ENCODE measurements around the gene ZNF316. TPM values are rescaled to one million over a fixed set of nuclear protein-coding genes. Genes with fewer than 3 reads are reported as not detected.

ZNF316 gene
- 12.1 to 17.9 TPM (median 15.5 TPM) in 5 replicates for total RNA-seq (2022; extraction: Qiagen RNA extraction; ENCODE audit: low read depth)

GRCh38 chr7:6636741-6637543 is at the start of gene ZNF316:
Gene ZNF316 (plus strand): TSS chr7:6637318. CDS start chr7:6642410, 5,092 bp downstream.

GRCh38 chr7:6589829-6590644 is 47.1 kb upstream of the ZNF316 start, which contains the start of gene INTS15:
Gene INTS15 (plus strand): TSS chr7:6590021. CDS start chr7:6590284, 263 bp downstream.

GRCh38 chr7:6614953-6615722 is 22.0 kb upstream of the ZNF316 start, which contains the start of gene ZNF853:
Gene ZNF853 (plus strand): TSS chr7:6615610. CDS start chr7:6616175, 565 bp downstream.

Other genes with a start within 250 kb of the ZNF316 start
- 15.8 to 28.3 TPM (median 26.3 TPM) in 5 replicates for gene DAGLB, start 189.4 kb upstream of the ZNF316 start, total RNA-seq (2022; extraction: Qiagen RNA extraction; ENCODE audit: low read depth)
- gene KDELR2, start 153.2 kb upstream of the ZNF316 start, total RNA-seq (2022; extraction: Qiagen RNA extraction; ENCODE audit: low read depth), result 108 to 155 TPM (median 137 TPM) in 5 replicates
- gene GRID2IP, start 85.9 kb upstream of the ZNF316 start, total RNA-seq (2022; extraction: Qiagen RNA extraction; ENCODE audit: low read depth), result not detected in 5 replicates
- 41.2 to 54.0 TPM (median 46.9 TPM) in 5 replicates for gene ZDHHC4, start 59.9 kb upstream of the ZNF316 start, total RNA-seq (2022; extraction: Qiagen RNA extraction; ENCODE audit: low read depth)
- gene INTS15, start 47.3 kb upstream of the ZNF316 start, total RNA-seq (2022; extraction: Qiagen RNA extraction; ENCODE audit: low read depth), result 21.5 to 28.4 TPM (median 25.4 TPM) in 5 replicates
- gene ZNF853, start 21.7 kb upstream of the ZNF316 start, total RNA-seq (2022; extraction: Qiagen RNA extraction; ENCODE audit: low read depth), result 1.8 to 3.4 TPM (median 2.8 TPM) in 5 replicates
- gene ZNF12, start 69.6 kb downstream of the ZNF316 start, total RNA-seq (2022; extraction: Qiagen RNA extraction; ENCODE audit: low read depth), result 8.3 to 14.1 TPM (median 11.0 TPM) in 5 replicates
- 0.40 TPM in 1 of 5 replicates, not detected in the others for gene RSPH10B2, start 116.8 kb downstream of the ZNF316 start, total RNA-seq (2022; extraction: Qiagen RNA extraction; ENCODE audit: low read depth)
- 27.9 to 57.1 TPM (median 34.6 TPM) in 5 replicates for gene CCZ1B, start 189.0 kb downstream of the ZNF316 start, total RNA-seq (2022; extraction: Qiagen RNA extraction; ENCODE audit: low read depth)

All from A549 treated with ZK216348 at 1 μM for 4 hours (cell line).